GM23248 (cell line): ENCODE results near the gene PRSS27.

ENCODE experiments used
- EZH2 ChIP-seq: fragments of 200-600 bp; sonication (generic); IDR thresholded peaks from 2 replicates; pipeline ENCODE4 v1.6.1; 2018; ENCODE audit warnings: antibody characterized with exemption, mild to moderate bottlenecking; ENCODE audit not compliant: insufficient read depth, poor library complexity, severe bottlenecking
- EZH2phosphoT487 ChIP-seq: fragments of 200-600 bp; sonication (generic); IDR thresholded peaks from 2 replicates; pipeline ENCODE4 v1.6.1; 2018; ENCODE audit warnings: antibody characterized with exemption, moderate library complexity, mild to moderate bottlenecking, low read depth; ENCODE audit not compliant: insufficient read depth

GRCh38 chr16:2691491-2692248 lies 28.4 kb downstream of the PRSS27 start:
- TF ChIP-seq EZH2 = no peak
- no peak for TF ChIP-seq EZH2phosphoT487
